HUDEP-2 (cell line): ENCODE results near the gene ITGB1BP1.

Experiments used
- DNase-seq, 76 experiments: peaks; one replicate each; lab custom pipeline; 2025; ENCODE audit not compliant: unreplicated experiment in 76 of 76; lab: John Stamatoyannopoulos, UW

ITGB1BP1 gene

GRCh38 chr2:9355270-9355669 lies 68.1 kb downstream of the ITGB1BP1 start:
- no peak for DNase-seq

DNA sequence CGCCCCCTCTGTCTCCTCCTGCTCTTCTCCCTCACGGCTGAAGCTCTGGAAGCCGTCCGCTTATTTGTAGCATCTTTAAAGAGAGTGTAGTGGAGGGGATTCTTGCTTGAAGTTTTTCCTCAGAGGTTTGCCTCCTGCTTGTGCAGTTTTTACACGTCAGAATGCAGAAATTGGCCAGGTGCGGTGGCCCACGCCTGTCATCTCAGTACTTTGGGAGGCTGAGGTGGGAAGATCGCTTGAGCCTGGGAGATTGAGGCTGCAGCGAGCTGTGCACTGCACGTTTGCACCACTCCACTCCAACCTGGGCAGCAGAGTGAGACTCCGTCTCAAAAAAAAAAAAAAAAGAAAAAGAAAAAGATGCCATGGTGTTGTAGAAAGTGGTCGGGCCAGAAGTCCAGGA lies 69.0 kb downstream of the ITGB1BP1 start:
- DNase-seq: no peak
